SK-N-SH (cell line): ENCODE results near the gene ZSCAN18.

Source experiments
- EZH2phosphoT487 ChIP-seq: fragments of 200-600 bp; sonication (generic); IDR thresholded peaks from 2 replicates; pipeline ENCODE4 v1.6.1; 2017; ENCODE audit warnings: low read depth, mixed run types, mild to moderate bottlenecking, antibody characterized with exemption, moderate library complexity, borderline replicate concordance
- RFX5 ChIP-seq: IDR thresholded peaks from 2 replicates; pipeline ENCODE4 v1.6.1; 2012; ENCODE audit warnings: mild to moderate bottlenecking, improper control_type of control experiment, low read length

- no peak for TF ChIP-seq RFX5
- TF ChIP-seq EZH2phosphoT487: no peak
Observed at GRCh38 chr19:58129284-58129683, 31.3 kb upstream of the ZSCAN18 start.
